NCI-H187 treated with DMSO at 0.1 percent for 48 hours (cell line): ENCODE measurements around the gene KLHDC4.

Source experiments
- DNase-seq: peaks from one replicate; lab custom pipeline; 2025; lab: John Stamatoyannopoulos, UW

KLHDC4 gene

GRCh38 chr16:87698676-87699199 lies 67.0 kb downstream of the KLHDC4 start:
- DNase-seq = no peak

GRCh38 chr16:87698241-87698640 lies 67.5 kb downstream of the KLHDC4 start:
- no peak for DNase-seq

DNA sequence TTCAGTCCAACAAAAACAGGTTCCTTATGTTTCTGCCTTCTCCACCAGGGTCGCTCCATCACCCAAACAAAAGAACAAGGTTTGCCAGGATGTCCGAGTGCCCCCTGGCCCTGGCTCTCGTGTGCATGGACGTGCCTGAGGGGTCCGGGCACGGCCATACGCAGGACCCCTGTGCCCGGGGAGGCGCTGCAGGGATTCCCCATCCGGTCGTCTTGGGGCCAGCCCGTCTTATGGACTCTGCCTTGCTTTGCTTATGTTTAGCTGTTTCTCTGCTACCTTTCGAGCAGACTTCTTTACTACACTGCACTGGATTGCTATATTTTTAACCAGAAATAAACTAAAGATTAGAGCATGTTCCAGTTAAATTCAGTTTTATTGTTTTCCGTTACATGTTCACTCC lies 68.0 kb downstream of the KLHDC4 start:
- DNase-seq = no peak

GRCh38 chr16:87697256-87697655 lies 68.5 kb downstream of the KLHDC4 start:
- DNase-seq = no peak

- no peak for DNase-seq
Measured at GRCh38 chr16:87696726-87697125, 69.1 kb downstream of the KLHDC4 start.

GRCh38 chr16:87695534-87695933 lies 70.3 kb downstream of the KLHDC4 start:
- no peak for DNase-seq

GRCh38 chr16:87694441-87695125 lies 71.2 kb downstream of the KLHDC4 start:
- no peak for DNase-seq

DNA sequence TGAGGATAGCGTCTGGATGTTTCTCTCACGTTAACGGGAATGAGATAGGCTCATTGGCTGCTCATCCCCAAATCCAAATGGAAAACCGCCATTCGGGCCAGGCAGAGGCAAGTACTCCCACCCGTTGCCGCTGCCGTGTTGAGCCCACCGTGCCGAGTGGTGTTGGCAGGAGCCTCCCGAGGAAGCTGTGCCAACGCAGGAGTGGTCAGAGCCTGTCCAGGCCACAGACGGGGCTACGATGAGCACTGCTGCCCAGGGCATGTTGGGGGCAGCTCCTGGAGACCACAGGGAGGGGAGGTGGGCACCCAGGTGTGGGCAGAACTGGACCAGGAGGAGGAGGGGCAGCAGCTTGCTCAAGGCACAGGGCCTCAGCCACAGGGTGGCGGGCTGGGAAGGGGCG lies 72.0 kb downstream of the KLHDC4 start:
- DNase-seq = no peak

DNA sequence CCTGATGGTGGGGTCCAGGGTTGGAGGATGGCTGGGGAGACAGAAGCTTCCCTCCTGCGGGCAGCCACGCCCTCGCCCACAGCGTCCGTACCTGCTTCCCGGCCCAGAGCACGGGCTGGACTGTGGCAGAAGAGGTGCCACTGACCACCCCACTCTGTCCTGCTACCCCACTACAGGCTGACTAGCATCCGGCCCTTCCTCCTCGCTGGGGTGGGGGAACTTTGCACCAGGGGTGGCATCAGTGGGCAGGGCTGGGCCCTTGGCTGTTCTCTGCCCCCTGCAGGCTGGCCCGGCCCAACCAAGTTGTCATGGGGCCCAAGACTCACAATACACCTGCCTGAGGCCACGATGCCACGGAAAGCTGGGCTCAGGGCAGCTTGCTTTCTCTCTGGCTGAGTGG lies 73.0 kb downstream of the KLHDC4 start:
- DNase-seq = no peak

DNA sequence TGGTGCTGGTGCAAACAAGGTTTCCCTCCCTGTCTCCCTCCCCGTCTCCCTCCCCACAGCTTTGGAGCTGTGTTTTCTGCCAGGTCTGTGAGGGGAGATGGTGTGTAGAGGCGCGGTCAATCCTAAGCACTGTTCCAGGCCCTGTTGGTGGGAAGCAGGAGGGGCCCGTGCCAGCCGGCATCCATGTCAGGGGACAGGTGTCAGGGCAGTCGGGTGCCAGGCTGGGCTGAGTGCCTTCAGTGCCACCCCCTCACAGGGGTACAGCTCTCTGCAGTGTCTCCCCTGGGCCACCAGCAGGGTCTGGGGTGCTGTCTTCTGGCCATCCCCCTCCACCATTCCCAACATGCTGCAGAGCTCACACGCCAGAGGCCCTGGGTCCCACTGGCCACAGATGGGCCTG lies 73.6 kb downstream of the KLHDC4 start:
- DNase-seq = no peak

GRCh38 chr16:87691686-87692079 lies 74.1 kb downstream of the KLHDC4 start:
- no peak for DNase-seq

GRCh38 chr16:87690911-87691685 lies 74.7 kb downstream of the KLHDC4 start:
- no peak for DNase-seq

DNA sequence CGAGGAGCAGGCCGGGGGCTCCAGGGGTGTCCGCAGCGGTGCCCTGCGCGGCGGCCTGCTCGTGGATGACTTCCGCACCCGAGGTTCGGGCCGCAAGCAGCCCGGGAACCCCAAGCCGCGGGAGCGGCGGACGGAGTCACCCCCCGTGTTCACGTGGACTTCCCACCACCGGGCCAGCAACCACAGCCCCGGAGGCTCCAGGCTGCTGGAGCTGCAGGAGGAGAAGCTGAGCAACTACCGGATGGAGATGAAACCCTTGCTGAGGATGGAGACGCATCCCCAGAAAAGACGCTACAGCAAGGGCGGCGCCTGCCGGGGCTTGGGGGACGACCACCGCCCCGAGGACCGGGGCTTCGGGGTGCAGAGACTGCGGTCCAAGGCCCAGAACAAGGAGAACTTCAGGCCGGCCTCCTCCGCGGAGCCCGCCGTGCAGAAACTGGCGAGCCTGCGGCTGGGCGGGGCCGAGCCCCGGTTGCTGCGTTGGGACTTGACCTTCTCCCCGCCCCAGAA lies 75.8 kb downstream of the KLHDC4 start:
- DNase-seq = no peak

DNA sequence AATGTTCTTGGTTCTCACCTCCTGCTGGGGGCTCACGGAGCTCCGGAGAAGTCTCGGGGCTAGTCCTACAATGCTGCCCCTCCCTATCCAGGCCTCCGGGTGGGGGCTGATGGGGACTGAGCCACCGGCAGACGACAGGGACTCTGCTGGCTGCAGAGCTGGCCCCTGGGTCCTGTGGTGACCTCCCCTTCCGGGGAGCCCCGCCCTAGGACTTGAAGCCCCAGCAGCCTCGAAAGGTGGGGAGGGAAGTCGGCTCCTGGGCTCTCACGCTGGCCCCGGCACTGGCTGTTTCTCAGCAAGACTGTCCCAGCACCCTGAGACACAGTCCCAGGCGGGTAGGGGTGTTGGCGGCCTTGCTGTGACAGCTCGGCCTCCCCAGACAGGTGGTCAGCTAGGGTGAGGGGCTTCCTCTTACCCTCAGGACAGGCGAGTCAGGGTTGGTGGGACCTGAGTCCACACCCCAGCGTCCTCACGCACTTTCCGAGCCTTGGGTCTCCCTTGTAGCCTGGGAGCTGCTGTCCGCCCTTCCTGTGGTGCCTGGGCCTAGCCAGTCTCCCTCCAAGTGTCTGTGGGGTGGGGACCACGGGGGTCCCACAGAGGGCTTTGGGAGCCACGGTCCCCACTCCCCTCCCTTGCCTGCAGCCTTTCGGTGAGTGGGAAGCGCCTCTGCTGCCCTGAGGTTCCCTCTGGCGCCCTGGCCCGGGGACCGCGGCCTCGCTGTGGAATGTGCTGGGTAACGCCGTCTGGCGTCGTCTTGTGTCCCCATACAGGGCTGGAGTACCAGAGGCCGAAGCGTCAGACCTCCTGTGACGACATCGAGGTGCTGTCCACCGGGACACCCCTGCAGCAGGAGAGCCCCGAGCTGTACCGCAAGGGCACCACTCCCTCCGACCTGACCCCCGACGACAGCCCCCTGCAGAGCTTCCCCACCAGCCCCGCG lies 76.6 kb downstream of the KLHDC4 start:
- DNase-seq = no peak

DNA sequence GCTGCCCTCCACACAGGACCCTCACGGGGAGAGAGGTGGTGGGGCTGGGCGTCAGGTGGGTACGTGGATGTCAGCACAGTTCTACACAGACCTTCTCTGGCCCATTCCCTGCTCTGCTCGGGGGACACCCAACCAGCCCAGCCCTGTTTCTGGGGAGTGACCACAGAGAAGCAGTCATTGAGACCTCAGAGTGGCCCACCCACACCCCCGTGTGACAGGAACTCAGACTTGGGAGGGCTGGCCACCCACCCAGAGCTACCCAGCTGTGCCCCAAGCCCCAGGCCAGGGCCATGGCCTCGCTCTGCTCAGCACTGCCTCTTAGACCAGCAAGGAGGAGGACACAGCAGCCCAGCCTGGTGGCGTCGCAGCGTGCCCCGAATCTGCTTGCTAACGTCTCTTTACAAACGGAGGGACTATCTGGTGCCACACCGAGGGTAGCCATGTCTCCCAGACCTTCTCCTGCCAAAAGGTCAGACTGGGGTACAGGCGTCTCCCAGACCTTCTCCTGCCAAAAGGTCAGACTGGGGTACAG lies 77.7 kb downstream of the KLHDC4 start:
- DNase-seq = no peak

GRCh38 chr16:87687126-87687910 lies 78.5 kb downstream of the KLHDC4 start:
- DNase-seq = no peak

DNA sequence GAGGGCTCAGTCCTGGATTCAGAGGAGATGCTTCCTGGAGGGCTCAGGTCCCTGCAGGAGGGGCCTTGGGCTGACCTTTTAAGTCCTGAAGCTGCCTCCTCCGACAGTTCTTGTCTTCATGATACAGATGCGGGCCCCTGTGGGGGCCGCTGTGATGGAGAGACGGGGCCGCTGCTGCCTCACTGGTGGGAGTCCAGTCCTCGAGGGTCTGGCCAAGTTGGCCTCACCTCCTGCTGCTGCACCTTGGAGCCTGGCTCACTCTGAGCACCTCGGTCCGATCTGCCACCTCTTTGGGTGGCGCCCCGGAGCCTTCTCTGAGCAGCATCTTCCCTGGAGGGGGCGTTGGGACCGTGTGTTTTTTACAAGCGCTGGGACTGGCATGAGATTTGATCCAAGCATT lies 79.1 kb downstream of the KLHDC4 start:
- DNase-seq = no peak

GRCh38 chr16:87685766-87686165 lies 80.0 kb downstream of the KLHDC4 start:
- no peak for DNase-seq

GRCh38 chr16:87685405-87685755 lies 80.4 kb downstream of the KLHDC4 start:
- no peak for DNase-seq

- DNase-seq = no peak
Measured at GRCh38 chr16:87684711-87685404, 80.9 kb downstream of the KLHDC4 start.
